MCF 10A (cell line): ENCODE data around the gene ALDH3B1. TPM values are rescaled to one million over a fixed set of nuclear protein-coding genes. Genes with fewer than 3 reads are reported as not detected.

ENCODE experiments used
- BruUV-seq: library from RNA; stranded (reverse); fragments of 400-500 nt; replicated peaks from 2 replicates; lab custom pipeline; 2021; lab: Mats Ljungman, UMichigan
- CTCF ChIA-PET: fragments of 300-600 bp; sonication (Branson Sonifier 250); formaldehyde crosslinking; extraction: SDS; loops from one replicate; lab custom pipeline; 2021; ENCODE audit warnings: antibody characterized with exemption, inconsistent platforms; lab: Yijun Ruan, JAX
- POLR2A ChIA-PET: fragments of 300-600, 350-650 bp; sonication (Branson Sonifier 250); formaldehyde crosslinking; extraction: SDS; loops from one replicate; lab custom pipeline; 2020; ENCODE audit warnings: antibody characterized with exemption, inconsistent platforms; lab: Yijun Ruan, JAX
- DNase-seq: peaks from one replicate; pipeline ENCODE4 v3.0.0-alpha.2; 2018; ENCODE audit not compliant: unreplicated experiment
- H3K27ac Mint-ChIP-seq: one replicate; pipeline ENCODE4 v1.8.0; 2022; ENCODE audit warnings: mild to moderate bottlenecking, low read depth, mixed read lengths; ENCODE audit not compliant: unreplicated experiment
- H3K27me3 Mint-ChIP-seq: one replicate; pipeline ENCODE4 v1.8.0; 2022; ENCODE audit warnings: mixed read lengths; ENCODE audit not compliant: insufficient read depth, unreplicated experiment
- H3K36me3 Mint-ChIP-seq: one replicate; pipeline ENCODE4 v1.8.0; 2022; ENCODE audit warnings: mild to moderate bottlenecking, moderate library complexity, mixed read lengths; ENCODE audit not compliant: insufficient read depth, unreplicated experiment
- H3K4me1 Mint-ChIP-seq: one replicate; pipeline ENCODE4 v1.8.0; 2022; ENCODE audit warnings: mixed read lengths; ENCODE audit not compliant: insufficient read depth, unreplicated experiment
- H3K4me3 Mint-ChIP-seq: one replicate; pipeline ENCODE4 v1.8.0; 2022; ENCODE audit warnings: mild to moderate bottlenecking, moderate library complexity, mixed read lengths; ENCODE audit not compliant: unreplicated experiment
- H3K9me3 Mint-ChIP-seq: one replicate; pipeline ENCODE4 v1.8.0; 2022; ENCODE audit warnings: mixed read lengths; ENCODE audit not compliant: unreplicated experiment
- intact Hi-C: fragments of 100-400 bp; cut with micrococcal nuclease; formaldehyde crosslinking; loops from 2 replicates; pipeline ENCODE4 v1.14.1; 2022
- total RNA-seq: library from RNA; stranded (reverse); gene quantifications from 2 replicates; pipeline ENCODE4 v1.2.3, GENCODE V29; 2022
- TF ChIP-seq, protein P1 (sequence below): fragments of 200-600 bp; IDR thresholded peaks from one replicate; pipeline ENCODE4 v1.8.0; 2022; ENCODE audit warnings: antibody characterized with exemption, mild to moderate bottlenecking; ENCODE audit not compliant: unreplicated experiment

The ALDH3B1 gene
- total RNA-seq, 1 experiment from 2014 or later, result 37.2 TPM

DNA sequence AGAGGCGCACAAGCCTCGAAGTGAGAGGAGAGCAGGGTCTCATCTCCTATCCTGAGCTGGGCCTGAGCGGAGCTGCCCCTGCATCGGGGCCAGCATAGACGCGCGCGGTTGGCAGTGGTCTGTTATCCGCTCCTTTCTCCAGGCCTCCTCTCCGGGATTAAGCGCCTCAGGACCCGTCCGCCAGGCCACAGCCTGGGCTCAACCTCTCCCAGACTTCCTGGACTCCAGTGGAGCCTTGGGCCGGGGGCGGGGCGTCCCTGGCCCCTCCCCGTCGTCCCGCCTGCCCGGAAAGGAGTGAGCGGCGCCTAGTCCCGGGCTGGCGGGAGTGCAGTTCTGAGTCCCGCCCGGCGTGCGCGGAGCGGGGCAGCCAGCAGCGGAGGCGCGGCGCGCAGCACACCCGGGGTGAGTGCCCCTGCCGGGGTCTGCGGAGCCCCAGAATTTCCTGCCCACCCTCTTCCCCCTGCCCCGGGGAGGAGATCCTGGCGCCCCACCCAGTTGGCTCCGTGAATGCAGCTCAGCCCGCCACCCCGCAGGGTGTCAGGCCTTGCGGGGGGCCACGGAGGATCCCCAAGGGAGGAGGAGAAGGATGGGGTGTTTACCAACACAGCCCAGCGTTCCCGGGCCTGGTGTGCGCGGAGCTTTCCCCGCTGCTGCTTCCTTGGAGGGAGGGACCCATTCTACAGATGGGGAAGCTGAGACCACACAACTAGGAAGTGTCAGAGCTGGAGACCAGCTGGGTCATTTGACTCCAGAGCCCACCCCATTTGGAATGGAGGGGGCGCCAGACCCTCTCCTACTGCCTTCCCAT is 28.8 kb downstream of the ALDH3B1 start, which contains the start of gene TCIRG1:
TCIRG1 (plus strand) TSS at position 308 of the 808 bp plus-strand sequence. CDS start 2,247 bp downstream, outside the sequence.
- no peak within 1 kb of the TSS for H3K27ac Mint-ChIP-seq
- peak within 1 kb of the TSS; percentile 60 for H3K4me3 Mint-ChIP-seq
- no peaks in the 10 kb centered on the region for H3K9me3 Mint-ChIP-seq
- H3K27me3 Mint-ChIP-seq, result no peaks in the 10 kb centered on the region
- intact Hi-C loops, result no loop called here
- peaks cover 5% of the 10 kb centered on the region for H3K36me3 Mint-ChIP-seq
- H3K4me1 Mint-ChIP-seq, result no peaks in the 10 kb centered on the region
- ChIA-PET POLR2A (interaction anchor here (1.0 to 1.9 kb wide), 5 partner anchors 7 to 173 kb away, joined by 3 to 6 read pairs (median 4); no protein-coding TSS in a partner anchor), CTCF (interaction anchor here (0.7 to 1.0 kb wide), 2 partner anchors 17 to 1257 kb away, joined by 3 read pairs; no protein-coding TSS in a partner anchor)
- TF ChIP-seq, protein P1, sequence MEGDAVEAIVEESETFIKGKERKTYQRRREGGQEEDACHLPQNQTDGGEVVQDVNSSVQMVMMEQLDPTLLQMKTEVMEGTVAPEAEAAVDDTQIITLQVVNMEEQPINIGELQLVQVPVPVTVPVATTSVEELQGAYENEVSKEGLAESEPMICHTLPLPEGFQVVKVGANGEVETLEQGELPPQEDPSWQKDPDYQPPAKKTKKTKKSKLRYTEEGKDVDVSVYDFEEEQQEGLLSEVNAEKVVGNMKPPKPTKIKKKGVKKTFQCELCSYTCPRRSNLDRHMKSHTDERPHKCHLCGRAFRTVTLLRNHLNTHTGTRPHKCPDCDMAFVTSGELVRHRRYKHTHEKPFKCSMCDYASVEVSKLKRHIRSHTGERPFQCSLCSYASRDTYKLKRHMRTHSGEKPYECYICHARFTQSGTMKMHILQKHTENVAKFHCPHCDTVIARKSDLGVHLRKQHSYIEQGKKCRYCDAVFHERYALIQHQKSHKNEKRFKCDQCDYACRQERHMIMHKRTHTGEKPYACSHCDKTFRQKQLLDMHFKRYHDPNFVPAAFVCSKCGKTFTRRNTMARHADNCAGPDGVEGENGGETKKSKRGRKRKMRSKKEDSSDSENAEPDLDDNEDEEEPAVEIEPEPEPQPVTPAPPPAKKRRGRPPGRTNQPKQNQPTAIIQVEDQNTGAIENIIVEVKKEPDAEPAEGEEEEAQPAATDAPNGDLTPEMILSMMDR, result no peak
- DNase-seq, result peak; percentile 75
- BruUV-seq, result no TSS peak

DNA sequence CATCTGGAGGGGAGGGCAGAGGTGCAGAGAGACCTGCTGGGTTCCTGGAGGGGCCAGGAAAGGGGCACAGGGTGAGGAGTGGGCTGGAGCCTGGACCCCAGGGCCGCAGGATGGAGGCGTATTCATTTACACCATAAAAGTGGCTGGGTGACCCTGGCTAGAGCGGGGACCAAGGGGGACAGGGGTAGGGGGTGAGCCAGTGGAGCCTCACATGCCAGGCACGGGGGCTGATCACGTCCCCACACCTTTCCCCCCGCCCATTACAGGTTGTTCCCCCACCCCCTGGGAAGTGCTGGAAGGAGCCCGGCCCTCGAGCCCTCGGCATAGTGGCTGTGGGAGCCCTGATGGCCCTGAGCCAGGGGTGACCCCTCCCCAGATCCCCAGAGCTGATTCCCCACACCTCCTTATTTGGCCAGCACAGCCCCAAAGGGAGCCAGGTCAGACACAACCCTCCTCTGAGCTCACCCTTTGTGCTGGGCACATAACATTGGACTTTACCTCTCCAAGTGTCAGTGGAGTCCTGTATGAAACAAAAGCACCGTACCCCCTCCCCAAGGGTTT is 29.5 kb downstream of the ALDH3B1 start:
- Mint-ChIP-seq H3K9me3 (no peaks in the 10 kb centered on the region), H3K27ac (no peak overlapping the region), H3K27me3 (no peaks in the 10 kb centered on the region), H3K4me1 (no peaks in the 10 kb centered on the region), H3K36me3 (no peaks in the 10 kb centered on the region), H3K4me3 (peak overlapping the region; percentile 60)
- intact Hi-C loops, result no loop called here
- no peak for DNase-seq
- no TSS peak for BruUV-seq
- ChIA-PET POLR2A (interaction anchor here (1.0 to 1.9 kb wide), 4 partner anchors 8 to 25 kb away, joined by 3 to 6 read pairs (median 4); no protein-coding TSS in a partner anchor), CTCF (no interaction called here)
- TF ChIP-seq, protein P1, result no peak

DNA sequence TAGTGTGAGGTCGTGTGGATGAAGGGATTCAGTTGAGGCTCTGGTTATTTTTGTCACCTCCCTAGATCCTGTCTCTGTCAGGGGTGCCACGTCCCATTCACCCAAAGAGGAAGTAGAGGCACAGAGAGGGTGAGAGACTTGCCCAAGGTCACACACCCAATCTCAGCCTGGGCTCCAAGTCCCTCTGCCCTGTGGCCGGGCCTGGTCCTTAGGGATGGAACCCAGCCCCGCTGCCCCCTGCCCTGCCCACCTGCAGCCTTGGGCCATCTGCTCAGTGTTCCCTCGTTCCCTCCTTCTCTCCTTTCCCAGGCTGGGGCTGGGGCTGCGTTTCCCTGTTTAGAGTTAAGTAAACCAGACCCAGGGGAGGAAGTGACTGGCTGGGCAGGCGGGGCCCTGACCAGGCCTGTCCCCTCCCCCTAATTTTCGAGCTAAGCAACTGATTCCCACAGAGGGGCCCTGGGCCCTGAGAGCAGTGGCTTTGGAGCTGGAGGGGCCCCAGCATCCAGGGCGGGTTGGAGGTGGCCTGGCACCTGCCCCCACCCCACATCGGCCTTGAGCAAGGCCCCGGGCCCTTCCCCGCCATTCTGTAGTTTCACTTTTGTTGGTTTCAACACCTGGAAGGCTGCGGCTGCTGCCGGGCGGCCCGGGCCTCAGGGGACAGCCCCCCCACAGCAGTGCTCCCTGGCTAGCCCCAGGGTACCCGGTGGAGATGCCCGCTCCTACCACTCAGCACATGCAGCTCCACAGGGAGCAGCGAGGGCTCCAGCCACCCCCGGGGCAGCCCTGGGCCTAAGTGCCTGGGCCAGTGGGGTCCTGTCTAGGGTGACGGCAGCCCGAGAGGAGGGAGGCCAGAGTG is 30.2 kb downstream of the ALDH3B1 start:
- Mint-ChIP-seq H3K36me3 (no peaks in the 10 kb centered on the region), H3K4me1 (no peaks in the 10 kb centered on the region), H3K4me3 (peak overlapping the region; percentile 57), H3K9me3 (no peaks in the 10 kb centered on the region), H3K27ac (no peak overlapping the region), H3K27me3 (no peaks in the 10 kb centered on the region)
- no peak for DNase-seq
- BruUV-seq, result no TSS peak
- CTCF ChIA-PET, result interaction anchor here (1.3 kb wide), 1 partner anchor 7 kb away, joined by 3 read pairs; no protein-coding TSS in a partner anchor
- TF ChIP-seq, protein P1, result no peak
- POLR2A ChIA-PET, result interaction anchor here (1.9 kb wide), 1 partner anchor 9 kb away, joined by 4 read pairs; no protein-coding TSS in a partner anchor
- intact Hi-C loops, result no loop called here
